COR-L47 (cell line): ENCODE data around the gene FKBP14.
A peak's percentile ranks its signal among the peaks of the same experiment; 100 is the strongest.
"Not testable (repeated sequence)": the region's sequence is repeated elsewhere in the genome, so short reads cannot be mapped to it uniquely, and the experiment has no call there.

Experiments
- DNase-seq: peaks from one replicate; lab custom pipeline; 2025; lab: John Stamatoyannopoulos, UW

The FKBP14 gene

GRCh38 chr7:29989257-29989995 is 37.1 kb downstream of the FKBP14 start, which contains the start of gene SCRN1:
Gene SCRN1 (minus strand): TSS chr7:29989801. CDS start chr7:29969067, 20,734 bp downstream.
- peak; percentile 43 for DNase-seq

DNA sequence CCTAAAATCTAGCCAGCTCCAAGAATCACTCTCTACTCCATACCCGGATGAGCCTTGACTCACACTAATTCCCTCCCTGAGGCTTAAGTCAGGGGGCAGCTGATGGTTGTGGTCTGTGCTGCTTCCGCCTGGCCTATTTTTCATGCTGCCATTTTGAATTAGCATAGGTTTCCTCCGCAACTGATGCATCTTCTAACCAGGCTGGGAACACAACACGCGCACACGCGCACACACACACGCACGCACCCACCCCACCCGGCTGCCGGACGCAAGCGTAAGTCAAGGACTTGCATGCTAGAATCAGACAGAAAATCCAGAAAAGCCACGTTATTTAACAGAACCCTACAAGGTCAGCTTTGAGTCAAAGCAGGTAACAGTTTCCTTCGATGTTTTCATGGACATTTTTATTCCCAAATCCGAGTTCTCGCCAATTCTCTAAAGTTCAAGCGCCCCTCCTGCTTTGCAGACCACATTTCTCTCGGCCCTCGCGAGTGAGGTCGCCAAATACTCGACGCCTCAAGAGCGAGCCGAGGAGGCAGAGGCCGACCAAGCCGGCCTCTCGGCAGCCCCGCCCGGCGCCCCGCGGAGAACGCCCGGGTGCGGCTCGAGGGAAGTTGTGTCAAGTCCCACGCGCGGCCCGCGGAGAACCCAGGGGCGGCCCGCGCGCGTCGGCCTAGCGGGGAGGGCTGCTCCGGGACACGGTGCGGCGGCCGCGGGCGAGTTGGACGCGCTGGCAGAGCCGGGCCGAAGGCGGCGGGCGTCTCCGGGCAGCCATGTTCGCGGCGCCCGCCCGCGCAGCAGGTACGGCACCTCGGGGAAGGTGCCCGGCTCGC is 37.9 kb downstream of the FKBP14 start:
- peak; percentile 15 for DNase-seq

DNA sequence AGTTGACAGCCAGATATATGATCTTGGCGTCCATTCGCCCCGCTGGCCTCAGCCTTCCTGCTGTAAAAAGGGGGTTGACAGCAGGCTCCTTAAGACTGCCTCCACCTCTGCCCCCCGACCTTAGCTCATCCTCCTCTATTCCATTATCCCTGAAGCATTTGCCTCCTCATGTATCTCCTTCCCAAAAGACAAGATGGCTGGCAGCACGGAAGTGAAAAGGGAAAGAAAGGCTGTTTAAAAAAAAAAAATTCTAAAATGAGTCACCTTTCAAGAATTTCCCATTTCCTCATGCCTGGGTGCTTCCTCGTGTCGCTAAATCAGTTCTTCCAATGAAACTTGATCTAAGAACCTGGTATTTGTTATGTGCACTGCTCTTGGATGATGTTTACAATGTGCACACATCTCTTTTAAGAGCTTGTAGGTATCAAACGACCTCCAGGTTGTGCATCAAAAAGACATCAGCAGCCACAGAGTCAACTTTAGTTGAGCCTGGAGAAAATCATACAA is 38.6 kb downstream of the FKBP14 start:
- no peak for DNase-seq

GRCh38 chr7:29987083-29987482 is 39.4 kb downstream of the FKBP14 start:
- DNase-seq: no peak

GRCh38 chr7:29980151-29980550 is 46.4 kb downstream of the FKBP14 start:
- no peak for DNase-seq

GRCh38 chr7:29977886-29978651 is 48.4 kb downstream of the FKBP14 start:
- DNase-seq: no peak

DNA sequence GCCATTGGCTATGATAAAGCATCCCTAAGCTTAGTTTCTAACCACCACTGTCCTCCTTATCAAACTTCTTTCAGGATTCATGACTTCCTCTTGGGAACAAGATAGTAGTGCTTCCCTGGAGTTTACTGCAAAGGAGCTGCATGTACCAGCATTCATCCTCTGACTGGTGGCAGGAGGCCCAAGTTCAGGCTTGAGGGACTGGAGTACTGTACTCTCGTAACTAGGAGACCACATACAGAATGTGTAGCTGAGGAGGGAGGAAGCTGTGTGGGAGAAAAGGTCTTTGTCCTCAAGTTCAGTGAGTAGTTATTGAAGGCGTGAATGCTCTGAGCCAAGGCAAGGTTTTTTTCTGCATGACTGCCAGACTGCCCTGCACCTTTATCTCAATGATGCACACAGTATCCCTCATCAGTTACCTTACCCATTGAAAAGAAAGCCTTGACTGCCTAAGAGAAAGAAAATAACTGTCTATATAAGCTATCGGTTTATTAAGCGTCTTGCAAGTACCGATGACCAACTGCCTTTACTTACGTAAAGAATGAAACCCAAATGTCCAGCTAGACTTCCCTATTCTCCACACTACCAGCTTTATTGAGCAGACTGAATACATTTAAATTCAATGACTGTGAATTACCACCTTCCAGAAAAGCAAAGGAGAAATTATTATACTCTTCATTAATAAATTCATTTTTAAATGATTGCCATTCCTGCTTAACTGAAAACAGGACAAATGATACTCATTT is 49.7 kb downstream of the FKBP14 start:
- DNase-seq: no peak

GRCh38 chr7:29976266-29976665 is 50.2 kb downstream of the FKBP14 start:
- DNase-seq: no peak

- no peak for DNase-seq
Observed at GRCh38 chr7:29975561-29975960, 50.9 kb downstream of the FKBP14 start.

DNA sequence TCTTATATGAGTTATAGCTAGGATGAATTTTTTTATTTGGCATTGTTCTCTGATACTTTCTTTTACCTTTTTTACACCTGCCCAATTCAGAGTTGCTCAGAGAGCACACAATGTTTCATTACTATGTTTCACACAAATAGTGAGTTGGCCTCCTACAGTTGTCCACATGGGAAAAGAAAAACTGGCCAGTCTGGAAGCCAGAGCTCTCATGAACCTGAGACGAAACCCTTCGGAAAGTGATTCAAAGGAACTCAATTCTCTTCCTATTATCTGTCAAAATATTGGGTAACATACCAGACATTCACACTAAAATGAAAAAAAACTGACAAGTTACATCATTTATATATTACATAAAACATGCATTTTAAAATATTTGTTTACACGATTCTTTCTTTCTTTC is 52.2 kb downstream of the FKBP14 start:
- no peak for DNase-seq

GRCh38 chr7:29972315-29972669 is 54.2 kb downstream of the FKBP14 start:
- no peak for DNase-seq

- no peak for DNase-seq
Observed at GRCh38 chr7:29971566-29972314, 54.8 kb downstream of the FKBP14 start.

DNA sequence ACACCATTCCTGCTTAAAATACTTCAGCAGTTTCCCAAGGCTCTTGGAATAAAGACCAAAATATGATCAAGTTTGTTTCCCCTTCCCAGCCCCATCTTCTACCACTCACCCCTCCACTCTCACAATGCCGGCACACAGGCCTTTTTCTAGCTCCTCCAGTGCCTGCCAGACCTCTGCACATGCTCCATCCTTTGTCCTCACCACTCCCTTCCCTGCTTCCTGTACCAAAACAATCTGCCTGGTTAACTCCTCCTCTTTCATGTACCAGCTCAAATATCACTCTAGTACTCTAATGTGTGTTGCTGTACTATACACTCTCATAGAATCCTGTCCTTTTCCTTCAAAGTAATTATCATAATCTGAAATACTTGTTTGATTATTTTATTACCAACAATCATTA is 56.3 kb downstream of the FKBP14 start:
- no peak for DNase-seq

DNA sequence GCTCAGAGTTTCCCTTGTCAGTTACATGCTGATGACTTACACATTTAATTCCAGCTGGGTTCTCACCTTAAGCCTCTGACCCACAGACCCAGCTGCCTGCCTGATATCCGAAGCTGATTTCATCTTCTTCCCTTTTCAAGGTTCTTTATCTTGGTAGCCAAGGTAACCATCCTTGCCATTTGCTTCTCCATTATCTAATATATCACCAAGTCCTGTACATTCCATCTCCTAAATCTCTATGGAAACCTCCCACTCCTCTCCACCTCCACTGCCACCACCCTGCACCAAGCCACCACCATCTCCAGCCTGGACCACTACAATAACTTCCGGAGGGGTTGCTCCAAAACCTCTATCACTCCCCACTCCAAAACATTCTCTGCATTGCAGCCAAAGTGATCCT is 56.8 kb downstream of the FKBP14 start:
- no peak for DNase-seq

DNA sequence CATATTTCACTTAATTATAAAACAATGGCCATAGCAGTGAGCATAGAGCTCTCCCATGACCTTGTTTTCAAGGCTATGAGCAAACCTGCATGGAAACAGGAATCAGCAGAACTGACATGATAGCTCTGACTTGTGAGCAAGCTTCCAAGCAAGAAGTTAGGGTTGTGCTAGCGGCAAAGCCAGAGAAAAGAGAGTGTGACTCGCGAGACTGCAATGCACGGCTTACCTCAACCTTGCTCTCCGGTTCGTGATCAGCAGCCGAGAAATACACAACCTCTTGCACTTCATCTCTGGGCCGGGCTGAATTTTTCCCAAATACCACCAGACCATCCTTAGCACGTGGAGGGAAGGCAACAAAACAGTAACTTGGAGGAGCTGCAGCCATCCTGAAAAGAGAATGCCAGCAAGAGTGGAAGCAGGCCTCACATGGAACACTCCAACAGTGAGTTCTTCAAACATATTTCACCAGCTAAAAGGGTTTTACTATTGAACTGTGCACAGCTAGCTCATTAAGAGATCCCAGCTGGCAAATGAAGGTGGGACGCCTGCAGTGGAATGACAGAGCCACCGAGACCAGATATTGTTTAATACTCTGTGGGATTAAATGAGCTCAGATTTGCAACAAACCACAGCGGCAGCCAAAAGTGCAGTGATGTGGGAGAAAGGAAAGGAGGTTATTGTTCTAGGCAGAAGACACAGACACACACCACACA is 57.7 kb downstream of the FKBP14 start:
- no peak for DNase-seq

- DNase-seq: no peak
Observed at GRCh38 chr7:29965030-29965429, 61.5 kb downstream of the FKBP14 start.

GRCh38 chr7:29962035-29962434 is 64.5 kb downstream of the FKBP14 start:
- no peak for DNase-seq

DNA sequence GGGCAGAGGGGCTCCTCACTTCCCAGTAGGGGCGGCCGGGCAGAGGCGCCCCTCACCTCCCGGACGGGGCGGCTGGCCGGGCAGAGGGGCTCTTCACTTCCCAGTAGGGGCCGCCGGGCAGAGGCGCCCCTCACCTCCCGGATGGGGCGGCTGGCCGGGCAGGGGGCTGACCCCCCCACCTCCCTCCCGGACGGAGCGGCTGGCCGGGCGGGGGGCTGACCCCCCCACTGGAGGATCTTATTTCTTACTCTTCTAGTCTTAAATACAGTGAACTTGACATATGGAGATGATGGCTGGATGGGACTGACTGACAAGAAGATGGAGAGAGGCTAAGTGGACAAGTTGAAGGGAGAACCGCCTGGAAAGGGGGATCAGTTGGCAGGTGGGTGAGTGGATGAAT is 64.9 kb downstream of the FKBP14 start:
- not testable (repeated sequence) for DNase-seq
